D721Med (cell line): ENCODE results near the gene SNIP1.
A peak's percentile ranks its signal among the peaks of the same experiment; 100 is the strongest.
"Not testable (repeated sequence)": the region's sequence is repeated elsewhere in the genome, so short reads cannot be mapped to it uniquely, and the experiment has no call there.

Experiments used
- DNase-seq: peaks from one replicate; pipeline ENCODE4 v3.0.0; 2011; ENCODE audit warnings: low spot score; ENCODE audit not compliant: insufficient read length
- FAIRE-seq: peaks from 2 replicates; lab custom pipeline; 2011; peaks lifted over from hg19 to GRCh38; lab: Jason Lieb, UNC
- TF ChIP-seq, protein P1 (sequence below): IDR thresholded peaks from 2 replicates; pipeline ENCODE4 v1.5.1; 2012; ENCODE audit warnings: mild to moderate bottlenecking, control low read depth; ENCODE audit not compliant: insufficient read depth; ENCODE audit errors: missing control alignments

SNIP1 gene

DNA sequence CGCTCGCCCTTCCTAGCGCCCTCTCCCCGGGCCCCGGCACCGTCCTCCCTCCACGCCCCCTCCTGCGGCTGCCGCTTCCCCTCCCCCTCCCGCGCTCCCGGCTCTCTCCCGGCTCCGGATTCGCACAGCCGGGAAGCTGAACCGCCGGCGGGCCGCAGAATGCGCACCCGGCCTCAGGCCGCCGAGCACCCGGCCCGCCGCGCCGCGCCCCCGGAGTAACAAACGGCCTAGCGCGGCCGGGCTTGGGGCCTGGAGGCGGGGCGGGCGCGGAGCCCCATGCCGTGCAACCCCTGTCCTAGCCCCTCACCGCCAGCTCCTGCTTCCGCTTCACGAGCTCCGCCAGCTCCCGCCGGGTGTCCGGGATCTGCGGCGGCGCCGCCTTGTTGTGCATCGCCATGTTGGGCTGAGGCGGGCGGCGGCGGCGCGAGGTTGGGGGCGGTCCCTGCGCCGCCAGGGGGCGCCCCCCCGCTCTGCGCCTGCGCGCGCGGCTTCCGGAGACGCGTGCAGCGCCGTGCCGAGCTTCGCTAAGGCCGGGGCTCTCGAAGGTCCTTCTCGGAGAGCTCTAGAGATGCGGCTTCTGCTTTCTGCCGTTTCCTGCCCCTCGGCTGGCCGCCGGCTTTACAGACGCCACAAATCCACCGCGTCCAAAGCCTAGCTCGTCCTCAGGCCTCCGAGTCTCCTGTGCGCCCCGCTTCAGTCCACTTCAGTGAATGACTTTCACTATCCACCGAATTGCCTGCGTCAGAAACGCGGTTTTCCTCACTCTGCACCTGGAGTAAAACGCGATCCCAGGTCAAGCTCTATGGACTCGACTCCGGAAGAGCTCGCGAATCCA is 39.5 kb downstream of the SNIP1 start, which contains the start of gene MEAF6:
MEAF6 (minus strand) TSS at position 417 of the 835 bp plus-strand sequence; CDS start at position 397, 20 bp downstream.
- peak; percentile 69 for DNase-seq
- no peak for FAIRE-seq
- TF ChIP-seq, protein P1, sequence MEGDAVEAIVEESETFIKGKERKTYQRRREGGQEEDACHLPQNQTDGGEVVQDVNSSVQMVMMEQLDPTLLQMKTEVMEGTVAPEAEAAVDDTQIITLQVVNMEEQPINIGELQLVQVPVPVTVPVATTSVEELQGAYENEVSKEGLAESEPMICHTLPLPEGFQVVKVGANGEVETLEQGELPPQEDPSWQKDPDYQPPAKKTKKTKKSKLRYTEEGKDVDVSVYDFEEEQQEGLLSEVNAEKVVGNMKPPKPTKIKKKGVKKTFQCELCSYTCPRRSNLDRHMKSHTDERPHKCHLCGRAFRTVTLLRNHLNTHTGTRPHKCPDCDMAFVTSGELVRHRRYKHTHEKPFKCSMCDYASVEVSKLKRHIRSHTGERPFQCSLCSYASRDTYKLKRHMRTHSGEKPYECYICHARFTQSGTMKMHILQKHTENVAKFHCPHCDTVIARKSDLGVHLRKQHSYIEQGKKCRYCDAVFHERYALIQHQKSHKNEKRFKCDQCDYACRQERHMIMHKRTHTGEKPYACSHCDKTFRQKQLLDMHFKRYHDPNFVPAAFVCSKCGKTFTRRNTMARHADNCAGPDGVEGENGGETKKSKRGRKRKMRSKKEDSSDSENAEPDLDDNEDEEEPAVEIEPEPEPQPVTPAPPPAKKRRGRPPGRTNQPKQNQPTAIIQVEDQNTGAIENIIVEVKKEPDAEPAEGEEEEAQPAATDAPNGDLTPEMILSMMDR, result peak; percentile 53

DNA sequence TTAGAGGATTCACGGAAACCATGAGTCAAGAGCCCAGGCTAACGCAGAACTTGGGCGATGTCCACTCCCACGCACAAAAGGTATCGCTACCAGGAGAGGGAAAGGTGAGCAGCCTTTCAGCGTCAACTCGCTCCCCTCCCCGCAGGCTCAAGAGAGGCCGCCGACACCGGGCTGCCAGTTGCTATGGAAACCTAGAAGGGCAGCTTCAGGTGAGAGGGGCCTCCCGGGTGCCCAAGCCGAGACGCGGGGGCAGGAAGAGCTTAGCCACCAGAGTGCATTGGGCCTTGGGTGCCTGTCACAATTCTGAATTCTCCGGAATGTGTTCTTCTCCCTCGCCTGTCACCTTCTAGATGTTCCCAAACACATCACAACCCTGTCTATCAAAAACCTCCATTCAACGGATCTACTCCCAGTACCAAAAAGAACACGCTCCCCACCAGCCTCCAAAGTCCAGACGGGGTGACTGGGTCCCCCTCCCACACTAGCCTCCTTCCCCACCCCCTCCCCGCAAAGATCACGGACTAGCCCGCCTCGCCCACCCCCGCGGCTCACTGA is 40.2 kb downstream of the SNIP1 start:
- TF ChIP-seq, protein P1, result no peak
- DNase-seq (no peak), FAIRE-seq (no peak)

DNA sequence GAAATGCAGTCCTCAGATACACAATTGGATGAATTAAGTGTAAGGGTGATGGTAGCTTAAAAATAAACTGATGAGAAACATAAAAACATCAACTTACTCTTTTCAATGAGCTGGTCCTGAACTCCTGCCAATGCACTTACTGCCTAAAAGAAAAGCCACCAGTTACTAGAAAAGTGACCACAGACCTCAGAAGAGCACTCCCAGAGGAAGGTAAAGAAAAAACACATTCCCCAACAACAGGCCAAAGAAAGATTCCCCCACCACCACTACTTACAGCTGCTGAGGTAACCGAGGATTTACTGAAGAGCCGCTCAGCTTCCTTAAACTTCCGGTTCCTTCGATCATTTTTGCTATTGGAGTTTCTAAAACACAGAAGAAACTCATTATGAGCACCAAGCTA is 44.9 kb downstream of the SNIP1 start:
- no peak for FAIRE-seq
- TF ChIP-seq, protein P1, result no peak
- DNase-seq, result no peak

DNA sequence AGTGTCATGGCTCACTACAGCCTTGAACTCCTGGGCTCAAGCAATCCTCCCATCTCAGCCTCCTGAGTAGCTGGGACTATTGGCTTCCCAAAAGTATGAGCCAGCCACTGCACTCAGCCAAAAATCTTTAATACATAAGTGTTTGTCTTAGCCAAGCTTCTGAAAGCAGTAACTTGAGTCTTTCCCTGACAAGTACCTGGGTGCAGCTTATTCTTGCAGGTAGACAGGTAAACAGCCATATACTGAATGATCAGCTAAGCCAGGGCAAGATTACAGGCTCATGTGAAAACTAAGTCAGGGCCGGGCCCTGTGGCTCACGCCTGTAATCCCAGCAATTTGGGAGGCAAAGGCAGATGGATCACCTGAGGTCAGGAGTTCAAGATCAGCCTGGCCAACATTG is 47.4 kb downstream of the SNIP1 start:
- DNase-seq, result no peak
- TF ChIP-seq, protein P1, result no peak
- FAIRE-seq, result no peak

DNA sequence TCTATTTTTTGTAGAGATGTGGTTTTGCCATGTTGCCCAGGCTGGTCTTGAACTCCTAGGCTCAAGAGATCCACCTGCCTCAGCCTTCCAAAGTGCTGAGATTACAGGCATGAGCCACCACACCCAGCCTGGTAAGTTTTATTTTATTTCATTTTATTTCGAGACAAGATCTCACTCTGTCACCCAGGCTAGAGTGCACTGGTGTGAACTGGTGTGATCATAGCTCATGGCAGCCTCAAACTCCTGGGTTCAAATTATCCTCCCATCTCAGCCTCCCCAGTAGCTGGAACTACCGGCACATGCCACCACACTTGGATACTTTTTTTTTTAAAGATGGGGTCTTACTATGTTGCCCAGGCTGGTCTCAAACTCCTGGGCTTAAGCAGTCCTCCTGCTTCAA is 51.3 kb downstream of the SNIP1 start:
- not testable (repeated sequence) for FAIRE-seq, DNase-seq

DNA sequence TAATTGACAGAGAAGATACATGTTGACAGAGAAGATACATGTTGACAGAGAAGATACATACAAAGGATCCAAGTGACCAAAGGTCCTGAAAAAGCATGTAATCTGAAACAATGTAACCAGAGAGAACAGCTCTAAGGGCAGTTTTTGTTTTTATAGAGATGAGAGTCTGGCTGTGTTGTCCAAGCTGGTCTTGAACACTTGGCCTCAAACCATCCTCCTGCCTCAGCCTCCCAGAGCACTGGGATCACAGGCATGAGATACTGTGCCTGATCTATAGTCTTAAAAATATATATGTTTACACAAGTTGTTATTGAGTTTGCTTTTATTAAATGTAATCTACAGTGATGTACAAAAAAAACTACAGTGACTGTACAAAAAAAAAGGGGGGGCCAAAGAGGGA is 52.0 kb downstream of the SNIP1 start:
- TF ChIP-seq, protein P1, result no peak
- DNase-seq, result no peak
- no peak for FAIRE-seq

DNA sequence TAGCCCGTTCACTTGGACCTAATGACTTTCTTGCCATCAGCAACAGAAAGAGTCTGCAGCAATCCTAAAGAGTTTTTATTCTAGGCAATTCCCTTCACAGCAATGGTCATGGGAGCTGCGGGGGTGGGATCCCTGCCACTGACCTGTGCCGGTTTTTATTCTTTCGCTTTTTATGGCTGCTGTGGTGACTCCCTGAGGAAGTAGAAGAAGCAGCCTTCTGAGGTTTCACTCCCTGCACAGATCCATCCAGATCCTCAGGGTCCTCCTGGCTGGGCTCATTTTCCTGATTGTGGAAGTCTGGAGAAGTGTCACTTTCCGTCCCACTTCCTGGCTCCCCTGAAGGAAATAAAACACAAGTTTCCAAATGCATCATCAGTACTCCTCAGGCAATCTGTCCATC is 52.4 kb downstream of the SNIP1 start:
- TF ChIP-seq, protein P1, result no peak
- DNase-seq (no peak), FAIRE-seq (no peak)
